ENCODE data around the gene MTHFD2L. TPM values are rescaled to one million over a fixed set of nuclear protein-coding genes. Genes with fewer than 3 reads are reported as not detected.

The MTHFD2L gene
- total and polyA plus RNA-seq, 8 donors: 9.1 to 19.1 (median 16.6) TPM

DNA sequence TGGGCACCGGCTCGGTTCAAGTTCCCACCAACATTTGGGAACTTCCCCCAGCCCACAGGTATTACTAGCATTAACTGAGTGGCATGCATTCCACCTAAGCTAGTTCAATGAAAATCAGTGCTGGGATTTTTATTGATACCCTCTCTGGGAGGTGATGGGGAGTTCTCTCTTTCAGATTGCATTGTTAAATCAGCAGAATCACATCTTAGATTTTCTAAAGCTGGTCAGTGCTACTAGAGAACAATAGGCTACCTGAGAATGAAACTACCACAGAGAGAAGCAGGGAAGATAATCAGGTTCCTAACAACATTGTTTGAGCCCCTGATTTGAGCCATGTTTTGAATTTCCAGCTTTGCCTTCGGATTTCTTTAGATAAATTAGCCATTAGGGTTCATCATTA, 166.3 kb downstream of the MTHFD2L start:
- ATAC-seq (no peak), DNase-seq (no peak)
- Histone ChIP-seq H3K4me1 (peaks cover 0 to 7% of the 10 kb centered on the region in 2 donors), H3K4me3 (no peak overlapping the region), H3K27ac (no peak overlapping the region), H3K36me3 (no peaks in the 10 kb centered on the region), H3K27me3 (no peaks in the 10 kb centered on the region), H3K9me3 (no peaks in the 10 kb centered on the region)
- intact Hi-C loops (cut with DNase I): no loop called here
- TF ChIP-seq, protein P1, sequence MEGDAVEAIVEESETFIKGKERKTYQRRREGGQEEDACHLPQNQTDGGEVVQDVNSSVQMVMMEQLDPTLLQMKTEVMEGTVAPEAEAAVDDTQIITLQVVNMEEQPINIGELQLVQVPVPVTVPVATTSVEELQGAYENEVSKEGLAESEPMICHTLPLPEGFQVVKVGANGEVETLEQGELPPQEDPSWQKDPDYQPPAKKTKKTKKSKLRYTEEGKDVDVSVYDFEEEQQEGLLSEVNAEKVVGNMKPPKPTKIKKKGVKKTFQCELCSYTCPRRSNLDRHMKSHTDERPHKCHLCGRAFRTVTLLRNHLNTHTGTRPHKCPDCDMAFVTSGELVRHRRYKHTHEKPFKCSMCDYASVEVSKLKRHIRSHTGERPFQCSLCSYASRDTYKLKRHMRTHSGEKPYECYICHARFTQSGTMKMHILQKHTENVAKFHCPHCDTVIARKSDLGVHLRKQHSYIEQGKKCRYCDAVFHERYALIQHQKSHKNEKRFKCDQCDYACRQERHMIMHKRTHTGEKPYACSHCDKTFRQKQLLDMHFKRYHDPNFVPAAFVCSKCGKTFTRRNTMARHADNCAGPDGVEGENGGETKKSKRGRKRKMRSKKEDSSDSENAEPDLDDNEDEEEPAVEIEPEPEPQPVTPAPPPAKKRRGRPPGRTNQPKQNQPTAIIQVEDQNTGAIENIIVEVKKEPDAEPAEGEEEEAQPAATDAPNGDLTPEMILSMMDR (IDR thresholded peaks at IDR 0.05): no peak

DNA sequence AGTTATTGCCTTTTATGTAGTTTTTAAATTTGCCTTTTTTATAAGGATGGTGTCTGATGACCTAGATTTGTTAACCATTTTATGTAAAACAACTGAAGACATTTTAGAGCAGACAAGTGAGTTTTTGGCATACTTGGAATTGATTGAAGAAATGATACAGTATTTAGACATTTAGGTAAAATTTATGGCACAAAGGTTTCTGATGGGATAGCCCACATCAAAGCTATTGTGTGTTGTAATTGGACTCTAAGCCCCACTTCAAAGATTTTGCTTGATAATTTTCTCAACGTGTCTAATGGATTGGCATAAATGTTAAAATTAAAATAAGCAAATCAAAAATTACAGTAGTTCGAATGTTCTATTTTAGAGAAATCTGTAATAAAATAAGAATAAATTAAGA, 168.0 kb downstream of the MTHFD2L start:
- no peaks in the 10 kb centered on the region for H3K36me3 ChIP-seq
- TF ChIP-seq, protein P1 (IDR thresholded peaks at IDR 0.05): no peak
- peaks cover 0 to under 1% of the 10 kb centered on the region in 2 donors for H3K4me1 ChIP-seq
- DNase-seq (no peak), ATAC-seq (no peak)
- intact Hi-C loops (cut with DNase I): no loop called here
- H3K9me3 ChIP-seq: no peaks in the 10 kb centered on the region
- no peak overlapping the region for H3K27ac ChIP-seq
- no peak overlapping the region for H3K4me3 ChIP-seq
- no peaks in the 10 kb centered on the region for H3K27me3 ChIP-seq

DNA sequence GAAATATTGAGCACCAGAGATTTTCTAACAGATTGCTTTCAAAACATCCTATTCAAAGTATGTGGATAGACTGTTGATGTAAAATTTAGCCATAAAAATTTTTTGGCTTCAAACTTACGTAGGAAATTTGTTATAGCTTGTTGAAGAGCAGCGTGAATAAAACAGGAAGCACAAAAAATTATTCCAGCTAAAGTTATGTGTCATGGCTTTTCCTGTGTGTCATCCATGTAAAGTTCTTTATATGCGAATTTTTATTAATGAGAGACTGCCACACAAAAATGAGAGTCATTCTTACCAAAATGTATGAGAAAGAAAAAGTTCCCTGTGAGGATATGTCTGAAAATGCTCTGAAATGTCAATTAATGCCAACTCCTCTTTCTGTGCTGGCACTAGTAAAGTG, 169.8 kb downstream of the MTHFD2L start:
- Histone ChIP-seq H3K4me1 (no peaks in the 10 kb centered on the region), H3K27ac (no peak overlapping the region), H3K9me3 (no peaks in the 10 kb centered on the region), H3K27me3 (no peaks in the 10 kb centered on the region), H3K36me3 (no peaks in the 10 kb centered on the region), H3K4me3 (no peak overlapping the region)
- TF ChIP-seq, protein P1 (IDR thresholded peaks at IDR 0.05): no peak
- no peak for DNase-seq
- no peak for ATAC-seq
- intact Hi-C loops (cut with DNase I): no loop called here

DNA sequence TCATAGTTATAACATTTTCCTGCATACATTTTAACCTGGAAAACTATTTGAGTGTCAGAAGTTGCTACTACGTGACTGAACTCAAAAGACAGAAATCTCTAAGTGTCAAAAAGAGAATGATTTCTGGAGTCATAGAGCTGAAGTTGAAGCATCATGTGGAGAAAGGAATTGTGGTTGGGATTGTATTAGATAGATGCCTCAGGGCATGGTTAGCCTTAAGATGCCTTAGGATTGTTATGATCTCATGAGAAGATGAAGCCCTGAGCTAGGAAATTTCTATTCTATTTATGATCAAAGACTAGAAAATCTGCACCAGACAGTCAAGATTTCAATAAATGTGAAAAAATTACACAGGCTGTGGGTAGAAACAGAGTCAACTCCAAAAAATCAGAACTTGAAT, 170.6 kb downstream of the MTHFD2L start:
- H3K9me3 ChIP-seq: no peaks in the 10 kb centered on the region
- TF ChIP-seq, protein P1 (IDR thresholded peaks at IDR 0.05): no peak
- intact Hi-C loops (cut with DNase I): no loop called here
- H3K27ac ChIP-seq: no peak overlapping the region
- no peak for DNase-seq
- no peaks in the 10 kb centered on the region for H3K36me3 ChIP-seq
- H3K4me3 ChIP-seq: no peak overlapping the region
- H3K27me3 ChIP-seq: no peaks in the 10 kb centered on the region
- ATAC-seq: no peak
- H3K4me1 ChIP-seq: no peaks in the 10 kb centered on the region

DNA sequence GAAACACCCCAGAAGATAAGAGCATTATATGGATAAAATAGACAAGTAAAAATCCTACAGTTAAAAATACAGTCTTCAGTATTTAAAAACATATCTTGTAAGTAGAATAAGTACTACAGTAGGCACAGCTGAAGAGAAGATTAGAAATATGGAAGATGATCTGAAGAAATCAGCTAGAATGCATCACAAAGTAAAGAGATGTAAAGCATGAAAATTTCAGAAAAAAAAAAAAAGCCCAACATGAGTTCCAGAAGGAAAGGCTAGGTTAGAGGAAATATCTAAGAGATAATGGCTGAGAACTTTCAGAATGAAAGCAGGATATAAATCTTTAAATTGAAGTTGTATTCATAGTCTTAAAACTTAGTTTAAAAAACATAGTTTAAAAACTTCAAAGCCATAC, 171.4 kb downstream of the MTHFD2L start:
- Histone ChIP-seq H3K36me3 (no peaks in the 10 kb centered on the region), H3K27me3 (no peaks in the 10 kb centered on the region), H3K4me1 (no peaks in the 10 kb centered on the region), H3K9me3 (no peaks in the 10 kb centered on the region), H3K27ac (no peak overlapping the region), H3K4me3 (no peak overlapping the region)
- ATAC-seq (no peak), DNase-seq (no peak)
- TF ChIP-seq, protein P1 (IDR thresholded peaks at IDR 0.05): no peak
- intact Hi-C loops (cut with DNase I): no loop called here

All from left lung (tissue), 10 donors.